Activated CD8-positive, alpha-beta memory T cell treated with anti-CD3 and anti-CD28 coated beads for 1 hour (primary cell): ENCODE data around the gene LMF1.
A peak's percentile ranks its signal among the peaks of the same experiment; 100 is the strongest.

ENCODE experiments used
- DNase-seq, 2 donors: peaks; one replicate each; pipeline ENCODE4 v3.0.0-alpha.2; 2020; ENCODE audit warnings: low read depth in 1 of 2; ENCODE audit errors: extremely low read depth in 1 of 2

LMF1 gene

DNA sequence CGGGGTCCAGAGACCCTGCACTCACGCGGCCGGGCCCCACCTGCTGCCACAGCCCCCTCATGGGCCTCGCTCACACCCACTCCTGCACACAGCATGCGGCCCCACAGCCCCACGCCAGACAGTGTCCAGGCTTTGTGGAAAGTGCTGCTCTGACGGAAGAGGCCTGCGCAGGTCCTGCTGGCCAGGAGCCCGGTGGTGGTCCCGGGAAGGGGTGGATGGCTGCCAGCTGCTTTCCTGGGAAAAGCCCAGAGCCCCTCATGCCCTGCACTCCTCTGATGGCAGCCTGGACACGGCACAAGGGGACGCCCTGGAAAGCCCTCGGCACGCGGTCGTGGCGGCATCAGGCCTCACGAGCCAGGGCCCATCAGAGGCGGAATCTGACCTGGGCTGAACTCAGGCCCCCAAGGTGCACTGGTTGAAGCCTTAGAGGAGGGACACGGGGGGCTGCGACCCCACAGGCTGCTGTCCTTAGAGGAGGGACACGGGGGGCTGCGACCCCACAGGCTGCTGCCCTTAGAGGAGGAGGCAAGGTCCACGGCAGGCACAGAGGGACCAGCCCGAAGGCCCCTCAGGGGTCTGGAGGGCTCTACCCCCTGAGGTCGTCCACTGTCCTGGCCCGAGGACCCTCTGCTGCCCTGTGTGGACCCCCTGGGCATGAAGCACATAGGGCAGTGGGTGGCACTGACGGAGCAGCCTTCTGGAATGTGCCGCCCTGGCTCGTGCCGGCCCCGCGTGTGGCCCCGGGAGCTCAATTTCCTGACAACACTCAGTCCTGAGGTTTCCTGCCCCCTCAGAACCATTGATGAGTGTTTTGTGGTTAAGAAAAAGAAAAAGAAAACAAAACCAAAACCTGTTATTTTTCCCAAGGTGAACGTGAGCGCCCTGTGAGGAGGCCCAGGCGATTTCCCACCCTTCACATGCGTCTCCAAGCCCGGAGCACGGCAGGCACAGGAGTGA, 32.9 kb upstream of the LMF1 start:
- no peak for DNase-seq

- DNase-seq: peak; percentile 34 to 59
Measured at GRCh38 chr16:1002399-1003166, 31.8 kb upstream of the LMF1 start.

DNA sequence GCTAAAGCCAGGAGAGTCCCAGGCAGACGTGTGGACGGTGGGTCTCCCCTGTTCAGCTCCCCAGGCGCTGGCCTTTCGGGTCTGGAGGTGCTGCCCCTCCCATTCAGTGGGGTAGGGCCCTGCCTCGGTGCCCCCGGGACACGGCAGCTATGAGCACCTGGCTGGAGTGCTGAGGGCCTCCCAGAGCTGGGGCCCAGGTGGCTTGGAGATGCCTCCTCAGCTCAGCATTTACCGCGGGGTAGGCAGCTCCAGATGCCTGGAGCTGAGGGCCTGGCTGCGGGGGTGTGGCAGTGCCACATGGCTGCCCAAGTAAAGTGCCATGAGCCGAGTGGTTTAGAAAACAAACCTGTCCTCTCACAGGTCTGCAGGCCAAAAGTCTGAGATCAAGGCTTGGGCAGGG, 30.3 kb upstream of the LMF1 start:
- no peak for DNase-seq

DNA sequence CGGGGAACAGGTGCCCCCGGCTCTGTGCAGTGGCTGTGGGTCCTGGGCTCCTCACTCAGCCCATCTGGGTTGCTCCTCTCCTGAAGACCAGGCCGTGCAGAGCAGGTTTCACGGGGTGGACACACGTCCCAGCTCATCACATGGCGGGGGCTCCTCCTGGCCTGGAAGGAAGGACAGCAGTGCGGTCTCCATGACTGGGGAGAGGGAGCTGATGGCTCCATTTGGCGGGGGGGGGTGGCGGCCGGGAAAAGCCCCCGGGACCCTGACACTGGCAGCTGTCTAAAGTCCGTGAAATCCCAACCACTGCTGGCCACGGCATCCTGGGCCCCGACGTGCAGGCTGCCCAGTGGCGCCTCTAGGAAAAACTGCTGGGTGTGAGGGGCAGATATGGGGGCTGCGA, 29.8 kb upstream of the LMF1 start:
- DNase-seq: no peak

DNA sequence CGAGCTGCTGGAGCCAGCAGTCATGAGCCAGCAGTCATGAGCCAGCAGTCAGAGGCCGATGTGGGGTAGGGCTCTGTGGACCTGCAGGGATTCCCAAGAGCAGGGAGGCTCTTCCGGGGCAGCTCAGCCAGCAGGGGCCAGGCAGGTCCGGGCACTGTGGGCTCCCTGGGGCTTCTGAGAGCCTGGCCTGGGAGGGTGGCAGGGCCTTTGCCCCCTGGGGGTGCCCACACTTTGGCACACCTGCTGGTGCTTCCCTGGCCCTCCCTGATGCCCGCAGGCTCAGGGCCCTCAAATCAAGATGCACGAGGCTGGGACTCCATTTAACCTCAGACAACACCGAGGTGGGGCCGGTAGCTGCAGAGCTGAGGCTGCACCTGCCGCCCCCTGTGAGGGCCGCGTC, 28.9 kb upstream of the LMF1 start:
- DNase-seq: no peak

DNA sequence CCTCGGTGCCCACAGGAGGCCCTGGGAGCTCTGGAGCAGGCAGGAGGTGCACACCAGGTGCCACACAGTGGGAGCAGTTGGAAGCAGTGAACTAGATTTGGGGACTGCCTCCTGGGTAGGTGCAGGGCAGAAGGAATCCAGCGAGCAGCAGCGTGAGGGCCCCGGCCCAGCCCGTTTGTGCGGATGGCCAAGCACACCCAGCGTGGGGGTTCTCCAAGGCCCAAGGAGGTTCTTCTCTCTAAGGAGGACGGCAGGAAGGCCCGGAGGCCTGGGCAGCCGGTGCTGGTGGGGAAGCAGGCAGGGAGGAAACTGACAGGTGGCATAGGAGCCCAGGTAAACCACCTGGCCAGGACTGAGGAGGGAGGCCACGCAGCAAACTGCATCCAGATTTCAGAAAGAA, 27.8 kb upstream of the LMF1 start:
- DNase-seq: no peak

DNA sequence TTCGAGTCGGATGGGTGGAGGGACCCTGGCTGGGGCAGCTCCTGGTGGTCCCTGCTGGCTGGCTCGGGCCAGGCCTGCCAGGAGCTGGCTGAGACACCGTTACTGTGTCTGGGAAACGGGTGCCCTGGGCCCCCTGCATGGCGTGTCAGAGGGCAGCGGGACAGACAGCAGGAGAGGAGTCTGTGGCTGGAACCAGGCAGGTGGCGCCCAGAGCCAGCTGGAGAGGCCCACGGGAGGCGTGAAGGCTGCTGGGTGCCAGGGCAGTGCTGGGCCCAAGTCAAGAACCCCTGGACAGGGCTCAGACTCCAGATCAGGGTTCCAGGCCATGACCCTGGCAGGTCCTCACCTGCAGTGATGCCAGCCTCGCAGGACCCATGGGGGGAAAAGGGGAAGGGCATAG, 27.4 kb upstream of the LMF1 start:
- no peak for DNase-seq

- peak; percentile 36 to 46 for DNase-seq
Measured at GRCh38 chr16:997440-998051, 26.8 kb upstream of the LMF1 start.

DNA sequence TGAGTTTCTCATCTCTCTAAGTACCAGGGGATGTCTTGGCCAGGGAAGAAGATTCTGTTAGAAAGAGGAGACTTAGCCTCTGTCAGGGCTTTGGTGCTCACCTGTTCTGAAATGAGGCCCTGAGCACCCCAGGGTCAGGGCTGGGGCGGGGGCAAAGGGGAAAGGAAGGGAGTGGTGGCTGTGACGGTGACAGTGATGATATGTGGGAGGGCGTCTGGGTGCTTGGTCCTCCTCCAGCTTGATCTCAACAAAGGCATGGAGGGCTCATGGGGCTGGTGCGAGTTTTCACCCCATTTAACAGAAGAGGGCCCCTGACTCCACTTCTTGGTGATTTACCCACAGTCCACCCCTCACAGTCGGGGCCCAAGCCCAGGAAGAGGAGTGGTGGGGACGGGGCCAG, 25.9 kb upstream of the LMF1 start:
- DNase-seq: no peak

GRCh38 chr16:995783-996182, 25.0 kb upstream of the LMF1 start:
- DNase-seq: no peak

DNA sequence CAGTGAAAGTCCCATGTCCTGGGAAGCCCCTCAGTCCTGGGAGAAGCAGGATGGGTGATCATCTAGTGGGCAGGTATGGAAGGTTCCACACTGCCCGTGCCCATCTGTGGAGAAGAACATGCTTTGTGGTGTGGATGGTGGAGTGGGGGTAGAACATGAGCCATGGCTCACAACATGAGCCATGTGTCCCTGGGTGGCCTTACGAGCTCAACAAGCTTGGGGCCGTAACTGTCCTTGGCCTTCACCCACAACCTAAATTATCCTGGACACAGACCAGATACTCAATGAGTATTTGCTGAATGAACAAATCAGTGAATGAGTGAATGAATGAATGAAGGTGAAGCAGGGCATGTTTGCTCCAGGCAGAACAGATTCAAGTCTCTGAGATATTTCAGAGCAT, 24.3 kb upstream of the LMF1 start:
- no peak for DNase-seq

- no peak for DNase-seq
Measured at GRCh38 chr16:993731-994130, 22.9 kb upstream of the LMF1 start.

GRCh38 chr16:991773-992172, 21.0 kb upstream of the LMF1 start:
- no peak for DNase-seq

- no peak for DNase-seq
Measured at GRCh38 chr16:991345-991744, 20.6 kb upstream of the LMF1 start.

- no peak for DNase-seq
Measured at GRCh38 chr16:990516-991291, 19.9 kb upstream of the LMF1 start.

DNA sequence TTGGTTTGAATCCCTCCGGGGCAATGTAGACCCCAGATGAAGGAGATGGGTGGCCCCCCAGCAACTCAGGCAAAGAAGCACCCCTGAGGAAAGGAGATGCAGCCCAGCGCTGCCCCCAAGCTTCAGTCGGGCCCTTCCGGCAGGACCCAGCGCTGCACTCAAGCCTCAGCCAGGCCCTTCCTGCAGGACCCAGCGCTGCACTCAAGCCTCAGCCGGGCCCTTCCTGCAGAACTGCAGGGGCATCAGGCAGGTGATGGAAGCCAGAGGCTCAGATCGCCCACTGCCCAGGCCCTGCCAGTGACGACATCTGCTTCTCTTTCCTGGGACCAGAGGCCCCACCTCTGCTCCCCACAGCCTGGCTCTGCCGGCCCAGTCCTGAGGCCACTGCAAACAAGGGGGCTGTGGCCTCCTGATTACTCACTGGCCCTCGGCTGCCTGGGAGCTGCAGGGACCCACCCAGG, 18.6 kb upstream of the LMF1 start:
- no peak for DNase-seq

- no peak for DNase-seq
Measured at GRCh38 chr16:988471-989353, 17.9 kb upstream of the LMF1 start.

- DNase-seq: no peak
Measured at GRCh38 chr16:987906-988305, 17.1 kb upstream of the LMF1 start.

DNA sequence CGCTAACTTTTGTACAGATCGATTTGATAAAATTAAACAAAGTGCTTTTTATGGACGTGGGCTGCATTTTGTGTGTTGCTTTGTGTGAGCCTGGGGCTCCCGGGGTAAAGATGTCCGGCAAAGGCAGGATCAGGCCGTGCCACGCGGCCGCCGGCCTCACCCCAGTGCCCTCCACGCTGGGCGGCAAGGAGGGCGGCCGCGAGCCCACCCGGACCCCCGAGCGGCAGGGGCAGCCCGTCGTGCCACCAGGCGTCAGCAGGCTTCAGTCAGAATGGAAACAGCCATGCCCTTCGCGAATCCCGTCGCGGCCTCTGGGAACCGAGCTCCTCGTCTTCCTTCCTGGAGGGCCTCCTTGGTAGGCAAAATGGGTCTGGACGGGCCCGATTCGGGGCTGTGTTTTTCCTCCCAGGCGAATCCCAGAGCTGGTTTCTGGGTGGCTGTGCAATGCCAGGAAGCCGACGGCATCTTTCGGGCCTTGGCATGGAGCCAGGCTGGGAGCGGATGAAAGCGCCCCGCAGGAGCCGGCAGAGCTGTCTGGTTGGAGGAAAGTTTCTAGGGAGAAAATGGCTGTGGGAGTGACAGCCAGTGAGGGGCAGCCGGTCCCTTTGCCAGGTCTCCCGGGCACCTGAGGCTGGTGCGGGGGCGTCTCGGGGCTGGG, 16.3 kb upstream of the LMF1 start:
- no peak for DNase-seq
